ENCODE data around the gene WDR90.

DNA sequence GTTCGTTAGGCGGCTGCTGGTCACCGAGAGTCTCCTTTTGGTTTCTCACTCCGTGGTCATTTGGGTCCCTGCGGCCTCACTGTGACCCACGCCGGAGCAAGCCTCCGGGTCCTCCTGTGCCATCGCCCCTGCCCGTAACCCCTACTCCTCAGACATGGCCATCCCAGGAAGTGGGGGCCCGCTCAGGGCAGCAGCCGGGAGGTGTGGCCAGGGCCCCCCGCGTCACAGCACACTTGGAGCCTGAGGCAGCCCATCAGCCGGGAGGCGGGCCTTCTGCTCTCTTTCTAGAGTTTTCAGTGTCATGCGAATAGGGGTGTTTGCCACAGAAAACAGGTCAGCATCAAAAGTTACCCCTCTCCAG is 26.3 kb upstream of the WDR90 start:
- TF ChIP-seq, protein P1, sequence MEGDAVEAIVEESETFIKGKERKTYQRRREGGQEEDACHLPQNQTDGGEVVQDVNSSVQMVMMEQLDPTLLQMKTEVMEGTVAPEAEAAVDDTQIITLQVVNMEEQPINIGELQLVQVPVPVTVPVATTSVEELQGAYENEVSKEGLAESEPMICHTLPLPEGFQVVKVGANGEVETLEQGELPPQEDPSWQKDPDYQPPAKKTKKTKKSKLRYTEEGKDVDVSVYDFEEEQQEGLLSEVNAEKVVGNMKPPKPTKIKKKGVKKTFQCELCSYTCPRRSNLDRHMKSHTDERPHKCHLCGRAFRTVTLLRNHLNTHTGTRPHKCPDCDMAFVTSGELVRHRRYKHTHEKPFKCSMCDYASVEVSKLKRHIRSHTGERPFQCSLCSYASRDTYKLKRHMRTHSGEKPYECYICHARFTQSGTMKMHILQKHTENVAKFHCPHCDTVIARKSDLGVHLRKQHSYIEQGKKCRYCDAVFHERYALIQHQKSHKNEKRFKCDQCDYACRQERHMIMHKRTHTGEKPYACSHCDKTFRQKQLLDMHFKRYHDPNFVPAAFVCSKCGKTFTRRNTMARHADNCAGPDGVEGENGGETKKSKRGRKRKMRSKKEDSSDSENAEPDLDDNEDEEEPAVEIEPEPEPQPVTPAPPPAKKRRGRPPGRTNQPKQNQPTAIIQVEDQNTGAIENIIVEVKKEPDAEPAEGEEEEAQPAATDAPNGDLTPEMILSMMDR (IDR thresholded peaks at IDR 0.05) = no peak
- no peak for TF ChIP-seq POLR2A (IDR thresholded peaks at IDR 0.05)

Data from stomach (tissue), 4 donors.